GM23338 (cell line): ENCODE measurements around the gene IL19.

ENCODE experiments used
- CREB1 ChIP-seq: fragments of 250-450 bp; sonication (Bioruptor Pico); IDR thresholded peaks from 2 replicates; pipeline ENCODE4 v1.5.0; 2020; ENCODE audit warnings: low read depth, mild to moderate bottlenecking, moderate library complexity
- CTCF ChIP-seq, 2 experiments: fragments of 200-600 bp in 1 of 2; sonication (generic) in 1 of 2; conservative IDR thresholded peaks; 2 replicates each; pipeline versions ENCODE4 v1.5.1 to v1.6.1; 2016 to 2017; ENCODE audit warnings: antibody characterized with exemption in 2 of 2, low read depth in 2 of 2, mild to moderate bottlenecking in 2 of 2, moderate library complexity in 1 of 2
- EZH2 ChIP-seq: fragments of 200-600 bp; sonication (generic); IDR thresholded peaks from one replicate; pipeline ENCODE4 v1.8.0; 2017; ENCODE audit warnings: antibody characterized with exemption, mild to moderate bottlenecking, low read depth; ENCODE audit not compliant: unreplicated experiment
- EZH2phosphoT487 ChIP-seq: fragments of 200-600 bp; sonication (generic); IDR thresholded peaks from one replicate; pipeline ENCODE4 v1.8.1; 2018; ENCODE audit warnings: antibody characterized with exemption; ENCODE audit not compliant: unreplicated experiment
- JUNB ChIP-seq: IDR thresholded peaks from one replicate; pipeline ENCODE4 v1.6.1; 2016; ENCODE audit warnings: antibody characterized with exemption; ENCODE audit not compliant: unreplicated experiment
- NANOG ChIP-seq: IDR thresholded peaks from 2 replicates; pipeline ENCODE4 v1.6.1; 2016; ENCODE audit warnings: antibody characterized with exemption, borderline replicate concordance
- POLR2AphosphoS5 ChIP-seq: IDR thresholded peaks from 2 replicates; pipeline ENCODE4 v1.6.1; 2016; ENCODE audit warnings: antibody characterized with exemption, low read depth
- STAT1 ChIP-seq: IDR thresholded peaks from one replicate; pipeline ENCODE4 v1.6.1; 2016; ENCODE audit warnings: antibody characterized with exemption; ENCODE audit not compliant: unreplicated experiment
- ZNF114 ChIP-seq: fragments of 250-450 bp; sonication (Bioruptor Pico); IDR thresholded peaks from 2 replicates; pipeline ENCODE4 v1.5.0; 2020; ENCODE audit warnings: mild to moderate bottlenecking, moderate library complexity
- TF ChIP-seq, protein P1 (sequence below): IDR thresholded peaks from one replicate; pipeline ENCODE4 v1.6.1; 2018; ENCODE audit warnings: antibody characterized with exemption; ENCODE audit not compliant: unreplicated experiment
- TF ChIP-seq, protein P2 (sequence below): IDR thresholded peaks from 2 replicates; pipeline ENCODE4 v1.6.1; 2016; ENCODE audit warnings: antibody characterized with exemption
- TF ChIP-seq, protein P3 (sequence below): fragments of 250-450 bp; sonication (Bioruptor Pico); IDR thresholded peaks from 2 replicates; pipeline ENCODE4 v1.5.0; 2020; ENCODE audit warnings: mild to moderate bottlenecking, moderate library complexity

DNA sequence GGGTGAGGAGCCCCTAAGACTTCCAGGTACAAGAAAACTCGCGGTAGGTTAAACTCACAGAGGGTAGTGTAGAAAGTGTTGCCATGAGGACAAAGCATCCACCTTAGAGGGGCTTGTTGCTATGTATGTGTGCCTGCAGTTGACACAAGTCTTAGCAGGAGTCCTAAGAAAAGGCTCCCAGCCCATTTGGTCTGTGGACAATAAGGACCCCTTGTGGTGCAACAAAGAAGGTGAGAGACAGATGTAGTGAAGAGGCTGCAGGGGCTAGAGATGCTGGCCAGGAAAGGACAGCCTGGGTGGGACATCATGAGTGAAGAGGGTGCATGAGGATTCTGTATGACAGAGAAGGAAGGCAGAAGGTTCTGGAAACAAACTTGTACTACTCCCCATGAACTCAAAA, 38.0 kb downstream of the IL19 start:
- TF ChIP-seq CTCF (conservative IDR thresholded peaks at IDR 0.05; ENCODE audit: low read depth in 2 of 2) (peak; percentile 45 to 84), STAT1 (no peak), EZH2phosphoT487 (no peak), EZH2 (no peak), POLR2AphosphoS5 (no peak), CREB1 (CRISPR knock-in tag) (no peak), JUNB (no peak), NANOG (no peak), ZNF114 (CRISPR knock-in tag) (no peak)
- TF ChIP-seq, protein P1, sequence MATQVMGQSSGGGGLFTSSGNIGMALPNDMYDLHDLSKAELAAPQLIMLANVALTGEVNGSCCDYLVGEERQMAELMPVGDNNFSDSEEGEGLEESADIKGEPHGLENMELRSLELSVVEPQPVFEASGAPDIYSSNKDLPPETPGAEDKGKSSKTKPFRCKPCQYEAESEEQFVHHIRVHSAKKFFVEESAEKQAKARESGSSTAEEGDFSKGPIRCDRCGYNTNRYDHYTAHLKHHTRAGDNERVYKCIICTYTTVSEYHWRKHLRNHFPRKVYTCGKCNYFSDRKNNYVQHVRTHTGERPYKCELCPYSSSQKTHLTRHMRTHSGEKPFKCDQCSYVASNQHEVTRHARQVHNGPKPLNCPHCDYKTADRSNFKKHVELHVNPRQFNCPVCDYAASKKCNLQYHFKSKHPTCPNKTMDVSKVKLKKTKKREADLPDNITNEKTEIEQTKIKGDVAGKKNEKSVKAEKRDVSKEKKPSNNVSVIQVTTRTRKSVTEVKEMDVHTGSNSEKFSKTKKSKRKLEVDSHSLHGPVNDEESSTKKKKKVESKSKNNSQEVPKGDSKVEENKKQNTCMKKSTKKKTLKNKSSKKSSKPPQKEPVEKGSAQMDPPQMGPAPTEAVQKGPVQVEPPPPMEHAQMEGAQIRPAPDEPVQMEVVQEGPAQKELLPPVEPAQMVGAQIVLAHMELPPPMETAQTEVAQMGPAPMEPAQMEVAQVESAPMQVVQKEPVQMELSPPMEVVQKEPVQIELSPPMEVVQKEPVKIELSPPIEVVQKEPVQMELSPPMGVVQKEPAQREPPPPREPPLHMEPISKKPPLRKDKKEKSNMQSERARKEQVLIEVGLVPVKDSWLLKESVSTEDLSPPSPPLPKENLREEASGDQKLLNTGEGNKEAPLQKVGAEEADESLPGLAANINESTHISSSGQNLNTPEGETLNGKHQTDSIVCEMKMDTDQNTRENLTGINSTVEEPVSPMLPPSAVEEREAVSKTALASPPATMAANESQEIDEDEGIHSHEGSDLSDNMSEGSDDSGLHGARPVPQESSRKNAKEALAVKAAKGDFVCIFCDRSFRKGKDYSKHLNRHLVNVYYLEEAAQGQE = no peak
- TF ChIP-seq, protein P2, sequence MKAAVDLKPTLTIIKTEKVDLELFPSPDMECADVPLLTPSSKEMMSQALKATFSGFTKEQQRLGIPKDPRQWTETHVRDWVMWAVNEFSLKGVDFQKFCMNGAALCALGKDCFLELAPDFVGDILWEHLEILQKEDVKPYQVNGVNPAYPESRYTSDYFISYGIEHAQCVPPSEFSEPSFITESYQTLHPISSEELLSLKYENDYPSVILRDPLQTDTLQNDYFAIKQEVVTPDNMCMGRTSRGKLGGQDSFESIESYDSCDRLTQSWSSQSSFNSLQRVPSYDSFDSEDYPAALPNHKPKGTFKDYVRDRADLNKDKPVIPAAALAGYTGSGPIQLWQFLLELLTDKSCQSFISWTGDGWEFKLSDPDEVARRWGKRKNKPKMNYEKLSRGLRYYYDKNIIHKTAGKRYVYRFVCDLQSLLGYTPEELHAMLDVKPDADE = no peak
- TF ChIP-seq, protein P3, sequence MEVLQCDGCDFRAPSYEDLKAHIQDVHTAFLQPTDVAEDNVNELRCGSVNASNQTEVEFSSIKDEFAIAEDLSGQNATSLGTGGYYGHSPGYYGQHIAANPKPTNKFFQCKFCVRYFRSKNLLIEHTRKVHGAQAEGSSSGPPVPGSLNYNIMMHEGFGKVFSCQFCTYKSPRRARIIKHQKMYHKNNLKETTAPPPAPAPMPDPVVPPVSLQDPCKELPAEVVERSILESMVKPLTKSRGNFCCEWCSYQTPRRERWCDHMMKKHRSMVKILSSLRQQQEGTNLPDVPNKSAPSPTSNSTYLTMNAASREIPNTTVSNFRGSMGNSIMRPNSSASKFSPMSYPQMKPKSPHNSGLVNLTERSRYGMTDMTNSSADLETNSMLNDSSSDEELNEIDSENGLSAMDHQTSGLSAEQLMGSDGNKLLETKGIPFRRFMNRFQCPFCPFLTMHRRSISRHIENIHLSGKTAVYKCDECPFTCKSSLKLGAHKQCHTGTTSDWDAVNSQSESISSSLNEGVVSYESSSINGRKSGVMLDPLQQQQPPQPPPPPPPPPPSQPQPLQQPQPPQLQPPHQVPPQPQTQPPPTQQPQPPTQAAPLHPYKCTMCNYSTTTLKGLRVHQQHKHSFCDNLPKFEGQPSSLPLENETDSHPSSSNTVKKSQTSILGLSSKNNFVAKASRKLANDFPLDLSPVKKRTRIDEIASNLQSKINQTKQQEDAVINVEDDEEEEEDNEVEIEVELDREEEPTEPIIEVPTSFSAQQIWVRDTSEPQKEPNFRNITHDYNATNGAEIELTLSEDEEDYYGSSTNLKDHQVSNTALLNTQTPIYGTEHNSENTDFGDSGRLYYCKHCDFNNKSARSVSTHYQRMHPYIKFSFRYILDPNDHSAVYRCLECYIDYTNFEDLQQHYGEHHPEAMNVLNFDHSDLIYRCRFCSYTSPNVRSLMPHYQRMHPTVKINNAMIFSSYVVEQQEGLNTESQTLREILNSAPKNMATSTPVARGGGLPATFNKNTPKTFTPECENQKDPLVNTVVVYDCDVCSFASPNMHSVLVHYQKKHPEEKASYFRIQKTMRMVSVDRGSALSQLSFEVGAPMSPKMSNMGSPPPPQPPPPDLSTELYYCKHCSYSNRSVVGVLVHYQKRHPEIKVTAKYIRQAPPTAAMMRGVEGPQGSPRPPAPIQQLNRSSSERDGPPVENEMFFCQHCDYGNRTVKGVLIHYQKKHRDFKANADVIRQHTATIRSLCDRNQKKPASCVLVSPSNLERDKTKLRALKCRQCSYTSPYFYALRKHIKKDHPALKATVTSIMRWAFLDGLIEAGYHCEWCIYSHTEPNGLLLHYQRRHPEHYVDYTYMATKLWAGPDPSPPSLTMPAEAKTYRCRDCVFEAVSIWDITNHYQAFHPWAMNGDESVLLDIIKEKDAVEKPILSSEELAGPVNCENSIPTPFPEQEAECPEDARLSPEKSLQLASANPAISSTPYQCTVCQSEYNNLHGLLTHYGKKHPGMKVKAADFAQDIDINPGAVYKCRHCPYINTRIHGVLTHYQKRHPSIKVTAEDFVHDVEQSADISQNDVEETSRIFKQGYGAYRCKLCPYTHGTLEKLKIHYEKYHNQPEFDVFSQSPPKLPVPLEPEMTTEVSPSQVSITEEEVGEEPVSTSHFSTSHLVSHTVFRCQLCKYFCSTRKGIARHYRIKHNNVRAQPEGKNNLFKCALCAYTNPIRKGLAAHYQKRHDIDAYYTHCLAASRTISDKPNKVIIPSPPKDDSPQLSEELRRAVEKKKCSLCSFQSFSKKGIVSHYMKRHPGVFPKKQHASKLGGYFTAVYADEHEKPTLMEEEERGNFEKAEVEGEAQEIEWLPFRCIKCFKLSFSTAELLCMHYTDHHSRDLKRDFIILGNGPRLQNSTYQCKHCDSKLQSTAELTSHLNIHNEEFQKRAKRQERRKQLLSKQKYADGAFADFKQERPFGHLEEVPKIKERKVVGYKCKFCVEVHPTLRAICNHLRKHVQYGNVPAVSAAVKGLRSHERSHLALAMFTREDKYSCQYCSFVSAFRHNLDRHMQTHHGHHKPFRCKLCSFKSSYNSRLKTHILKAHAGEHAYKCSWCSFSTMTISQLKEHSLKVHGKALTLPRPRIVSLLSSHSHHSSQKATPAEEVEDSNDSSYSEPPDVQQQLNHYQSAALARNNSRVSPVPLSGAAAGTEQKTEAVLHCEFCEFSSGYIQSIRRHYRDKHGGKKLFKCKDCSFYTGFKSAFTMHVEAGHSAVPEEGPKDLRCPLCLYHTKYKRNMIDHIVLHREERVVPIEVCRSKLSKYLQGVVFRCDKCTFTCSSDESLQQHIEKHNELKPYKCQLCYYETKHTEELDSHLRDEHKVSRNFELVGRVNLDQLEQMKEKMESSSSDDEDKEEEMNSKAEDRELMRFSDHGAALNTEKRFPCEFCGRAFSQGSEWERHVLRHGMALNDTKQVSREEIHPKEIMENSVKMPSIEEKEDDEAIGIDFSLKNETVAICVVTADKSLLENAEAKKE (CRISPR knock-in tag) = no peak
